Measurements from ENCODE around the gene ASB4. TPM values are rescaled to one million over a fixed set of nuclear protein-coding genes. Genes with fewer than 3 reads are reported as not detected.

The ASB4 gene
- total RNA-seq, 4 donors from 2014 or later: not detected

GRCh38 chr7:95479992-95480624, 5.6 kb upstream of the ASB4 start:
- Histone ChIP-seq H3K27ac (no peak overlapping the region), H3K4me1 (no peaks in the 10 kb centered on the region), H3K9me3 (no peaks in the 10 kb centered on the region), H3K27me3 (no peaks in the 10 kb centered on the region), H3K36me3 (no peaks in the 10 kb centered on the region), H3K4me3 (no peak overlapping the region)
- no peak for TF ChIP-seq CTCF (IDR thresholded peaks at IDR 0.05)
- no peak for TF ChIP-seq EP300 (IDR thresholded peaks at IDR 0.05)
- TF ChIP-seq POLR2A (IDR thresholded peaks at IDR 0.05): no peak
- no peak for DNase-seq (ENCODE audit: low spot score in 2 of 2)

GRCh38 chr7:95481271-95482165, 4.2 kb upstream of the ASB4 start:
- Histone ChIP-seq H3K36me3 (no peaks in the 10 kb centered on the region), H3K27ac (no peak overlapping the region), H3K9me3 (no peaks in the 10 kb centered on the region), H3K27me3 (no peaks in the 10 kb centered on the region), H3K4me3 (no peak overlapping the region), H3K4me1 (no peaks in the 10 kb centered on the region)
- TF ChIP-seq POLR2A (IDR thresholded peaks at IDR 0.05) (no peak), CTCF (IDR thresholded peaks at IDR 0.05) (no peak), EP300 (IDR thresholded peaks at IDR 0.05) (no peak)
- no peak for DNase-seq (ENCODE audit: low spot score in 2 of 2)
- 78 to 82% methylated on average over 3 of the region's 3 CpGs for WGBS, 2 donors

- no peak overlapping the region for H3K27ac ChIP-seq
- TF ChIP-seq POLR2A (IDR thresholded peaks at IDR 0.05) (no peak), EP300 (IDR thresholded peaks at IDR 0.05) (no peak), CTCF (IDR thresholded peaks at IDR 0.05) (no peak)
- H3K9me3 ChIP-seq: no peaks in the 10 kb centered on the region
- no peak overlapping the region for H3K4me3 ChIP-seq
- no peak for DNase-seq (ENCODE audit: low spot score in 2 of 2)
- H3K4me1 ChIP-seq: no peaks in the 10 kb centered on the region
- WGBS, 2 donors: 62 to 71% methylated on average over 4 of the region's 4 CpGs
- H3K27me3 ChIP-seq: no peaks in the 10 kb centered on the region
- H3K36me3 ChIP-seq: no peaks in the 10 kb centered on the region
Observed at GRCh38 chr7:95482424-95482823, 3.3 kb upstream of the ASB4 start.

GRCh38 chr7:95490231-95490762, 4.6 kb downstream of the ASB4 start:
- no peaks in the 10 kb centered on the region for H3K27me3 ChIP-seq
- TF ChIP-seq POLR2A (IDR thresholded peaks at IDR 0.05) (no peak), EP300 (IDR thresholded peaks at IDR 0.05) (no peak), CTCF (IDR thresholded peaks at IDR 0.05) (no peak)
- H3K27ac ChIP-seq: no peak overlapping the region
- no peak overlapping the region for H3K4me3 ChIP-seq
- no peak for DNase-seq (ENCODE audit: low spot score in 2 of 2)
- no peaks in the 10 kb centered on the region for H3K9me3 ChIP-seq
- whole genome bisulfite sequencing, 2 donors: 46 to 48% methylated on average over 3 of the region's 3 CpGs
- H3K4me1 ChIP-seq: no peaks in the 10 kb centered on the region
- no peaks in the 10 kb centered on the region for H3K36me3 ChIP-seq

- no peak overlapping the region for H3K27ac ChIP-seq
- WGBS, 2 donors: 77% methylated on average over 4 of the region's 4 CpGs
- H3K4me3 ChIP-seq: no peak overlapping the region
Observed at GRCh38 chr7:95491201-95491600, 5.5 kb downstream of the ASB4 start.

More at GRCh38 chr7:95491201-95491600, 5.5 kb downstream of the ASB4 start:
- Histone ChIP-seq H3K4me1 (no peaks in the 10 kb centered on the region), H3K27me3 (no peaks in the 10 kb centered on the region), H3K36me3 (no peaks in the 10 kb centered on the region), H3K9me3 (no peaks in the 10 kb centered on the region)
- DNase-seq (ENCODE audit: low spot score in 2 of 2): no peak
- TF ChIP-seq CTCF (IDR thresholded peaks at IDR 0.05): no peak
- TF ChIP-seq POLR2A (IDR thresholded peaks at IDR 0.05): no peak
- no peak for TF ChIP-seq EP300 (IDR thresholded peaks at IDR 0.05)

Data from tibial nerve (tissue), 4 donors.